A673 (cell line): ENCODE data around the gene EYS. TPM values are rescaled to one million over a fixed set of nuclear protein-coding genes. Genes with fewer than 3 reads are reported as not detected.

Experiments used
- BruUV-seq: library from RNA; stranded (reverse); fragments of 400-500 nt; replicated peaks from 2 replicates; lab custom pipeline; 2021; lab: Mats Ljungman, UMichigan
- CTCF ChIA-PET: fragments of 300-600 bp; sonication (Branson Sonifier 250); formaldehyde crosslinking; loops from one replicate; lab custom pipeline; 2022; ENCODE audit warnings: antibody characterized with exemption; lab: Charles Lee
- POLR2A ChIA-PET: fragments of 300-600 bp; sonication (Branson Sonifier 250); formaldehyde crosslinking; loops from one replicate; lab custom pipeline; 2022; ENCODE audit warnings: antibody characterized with exemption; ENCODE audit not compliant: low non-redundant PET; lab: Charles Lee
- DNase-seq: peaks from one replicate; pipeline ENCODE4 v3.0.0-alpha.2; 2015; ENCODE audit warnings: low spot score
- H3K27ac ChIP-seq: fragments of 200-600 bp; sonication (generic); 2 replicates; pipeline ENCODE4 v1.5.1; 2016; ENCODE audit warnings: mixed run types, low read depth, mild to moderate bottlenecking, mixed read lengths, antibody characterized with exemption, low read length; ENCODE audit not compliant: poor library complexity, severe bottlenecking
- H3K27me3 ChIP-seq: fragments of 200-600 bp; sonication (generic); replicated peaks from 2 replicates; pipeline ENCODE4 v1.6.1; 2017; ENCODE audit warnings: mixed run types, low read depth, mild to moderate bottlenecking, mixed read lengths, antibody characterized with exemption, low read length; ENCODE audit not compliant: insufficient read depth, poor library complexity
- H3K36me3 ChIP-seq: fragments of 200-600 bp; sonication (generic); 2 replicates; pipeline ENCODE4 v1.6.1; 2016; ENCODE audit warnings: mixed run types, mild to moderate bottlenecking, mixed read lengths, antibody characterized with exemption, low read length; ENCODE audit not compliant: insufficient read depth, poor library complexity, severe bottlenecking
- H3K4me1 ChIP-seq: fragments of 200-600 bp; sonication (generic); 2 replicates; pipeline ENCODE4 v1.6.1; 2017; ENCODE audit warnings: mixed run types, mild to moderate bottlenecking, mixed read lengths, antibody characterized with exemption, low read length; ENCODE audit not compliant: insufficient read depth, poor library complexity, severe bottlenecking
- H3K4me3 ChIP-seq: fragments of 200-600 bp; sonication (generic); 2 replicates; pipeline ENCODE4 v1.5.1; 2016; ENCODE audit warnings: low read depth, mixed run types, mild to moderate bottlenecking, mixed read lengths, low read length; ENCODE audit not compliant: poor library complexity, severe bottlenecking
- H3K9me3 ChIP-seq: fragments of 200-600 bp; sonication (generic); 2 replicates; pipeline ENCODE4 v1.6.1; 2016; ENCODE audit warnings: mixed run types, low read depth, mild to moderate bottlenecking, mixed read lengths, antibody characterized with exemption, low read length; ENCODE audit not compliant: poor library complexity, severe bottlenecking
- CTCF ChIP-seq: fragments of 300-800, 200-600 bp; sonication (generic); conservative IDR thresholded peaks from 2 replicates; pipeline ENCODE4 v1.5.1; 2017; ENCODE audit warnings: low read depth, mild to moderate bottlenecking, antibody characterized with exemption, low read length, moderate library complexity, mixed read lengths
- EZH2 ChIP-seq: fragments of 200-600 bp; sonication (generic); IDR thresholded peaks from 2 replicates; pipeline ENCODE4 v1.6.1; 2017; ENCODE audit warnings: borderline replicate concordance, low read depth, mild to moderate bottlenecking, mixed read lengths, antibody characterized with exemption, low read length; ENCODE audit not compliant: poor library complexity, severe bottlenecking
- intact Hi-C: fragments of 100-400 bp; cut with micrococcal nuclease; formaldehyde crosslinking; loops from one replicate; pipeline ENCODE4 v1.10.0; 2022; ENCODE audit not compliant: unreplicated experiment
- total RNA-seq: library from RNA; stranded (reverse); gene quantifications from 2 replicates; pipeline ENCODE4 v1.2.3, GENCODE V29; 2021

The EYS gene
- total RNA-seq, 1 experiment from 2014 or later: 0.47 TPM

- ChIA-PET CTCF (no interaction called here), POLR2A (no interaction called here)
- TF ChIP-seq EZH2 (no peak), CTCF (no peak)
- Histone ChIP-seq H3K4me3 (no peak overlapping the region), H3K36me3 (no peaks in the 10 kb centered on the region), H3K27ac (no peak overlapping the region), H3K9me3 (no peaks in the 10 kb centered on the region), H3K4me1 (no peaks in the 10 kb centered on the region), H3K27me3 (no peaks in the 10 kb centered on the region)
- no TSS peak for BruUV-seq
- DNase-seq: no peak
- intact Hi-C loops: no loop called here
These were observed 290.4 kb downstream of the EYS start for GRCh38 chr6:65416621-65417020.

GRCh38 chr6:65410309-65410708 is 296.7 kb downstream of the EYS start:
- no peak for DNase-seq
- Histone ChIP-seq H3K36me3 (no peaks in the 10 kb centered on the region), H3K9me3 (peaks cover 5% of the 10 kb centered on the region), H3K27me3 (no peaks in the 10 kb centered on the region), H3K27ac (no peak overlapping the region), H3K4me1 (no peaks in the 10 kb centered on the region), H3K4me3 (no peak overlapping the region)
- TF ChIP-seq CTCF: no peak
- TF ChIP-seq EZH2: no peak
- POLR2A ChIA-PET: no interaction called here
- intact Hi-C loops: no loop called here
- CTCF ChIA-PET: no interaction called here
- BruUV-seq: no TSS peak

GRCh38 chr6:65402564-65402963 is 304.5 kb downstream of the EYS start:
- no peaks in the 10 kb centered on the region for H3K36me3 ChIP-seq
- no peak for DNase-seq
- H3K27me3 ChIP-seq: no peaks in the 10 kb centered on the region
- intact Hi-C loops: no loop called here
- BruUV-seq: no TSS peak
- no peaks in the 10 kb centered on the region for H3K4me1 ChIP-seq
- no peak overlapping the region for H3K27ac ChIP-seq
- no peak overlapping the region for H3K4me3 ChIP-seq
- peaks cover 11% of the 10 kb centered on the region for H3K9me3 ChIP-seq
- ChIA-PET POLR2A (no interaction called here), CTCF (no interaction called here)
- no peak for TF ChIP-seq EZH2
- no peak for TF ChIP-seq CTCF
